RPMI8226 (cell line): Measurements from ENCODE around the gene PHLDB2.

Experiments
- DNase-seq: peaks from one replicate; pipeline ENCODE4 v3.0.0-alpha.2; 2015

Gene PHLDB2

GRCh38 chr3:111968319-111969054 is 109.4 kb downstream of the PHLDB2 start:
- no peak for DNase-seq

DNA sequence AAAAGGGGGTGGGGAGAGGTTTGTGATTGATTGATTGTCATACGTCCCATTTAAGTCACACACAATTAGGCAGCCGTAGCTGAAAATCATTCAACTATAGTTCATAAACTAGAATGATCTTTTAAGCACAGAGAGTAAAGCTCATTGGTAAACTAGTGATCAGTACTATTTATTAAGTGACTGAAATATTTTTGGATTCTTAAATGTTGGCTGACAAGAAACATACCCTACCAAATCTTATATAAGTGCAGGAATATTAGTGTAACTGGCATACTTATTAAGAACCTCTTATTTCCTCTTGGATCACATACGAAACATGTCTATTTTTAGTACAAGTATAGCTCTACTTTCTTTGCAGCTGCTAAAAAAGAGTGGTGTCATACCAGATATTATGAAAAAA is 111.3 kb downstream of the PHLDB2 start:
- DNase-seq, result no peak

GRCh38 chr3:111971533-111972130 is 112.6 kb downstream of the PHLDB2 start:
- no peak for DNase-seq

DNA sequence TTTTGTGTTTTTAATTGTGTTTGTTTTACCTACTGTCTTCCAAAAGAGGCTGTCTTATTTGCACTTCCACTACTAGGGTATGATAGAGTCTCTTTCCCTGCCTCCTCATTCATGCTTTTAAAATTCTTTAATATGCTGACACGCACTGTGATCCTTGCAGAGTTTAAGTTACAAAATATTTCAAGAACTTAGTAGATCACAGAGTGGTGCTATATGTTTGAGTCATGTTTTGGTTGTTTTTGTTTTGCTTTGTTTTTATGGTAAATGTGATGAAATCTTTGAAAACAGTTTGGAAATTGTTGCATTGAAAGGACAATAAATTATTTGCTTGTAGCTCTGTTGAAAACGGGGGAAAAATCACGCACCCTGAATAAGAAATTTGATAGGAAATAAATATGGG is 113.8 kb downstream of the PHLDB2 start:
- no peak for DNase-seq

DNA sequence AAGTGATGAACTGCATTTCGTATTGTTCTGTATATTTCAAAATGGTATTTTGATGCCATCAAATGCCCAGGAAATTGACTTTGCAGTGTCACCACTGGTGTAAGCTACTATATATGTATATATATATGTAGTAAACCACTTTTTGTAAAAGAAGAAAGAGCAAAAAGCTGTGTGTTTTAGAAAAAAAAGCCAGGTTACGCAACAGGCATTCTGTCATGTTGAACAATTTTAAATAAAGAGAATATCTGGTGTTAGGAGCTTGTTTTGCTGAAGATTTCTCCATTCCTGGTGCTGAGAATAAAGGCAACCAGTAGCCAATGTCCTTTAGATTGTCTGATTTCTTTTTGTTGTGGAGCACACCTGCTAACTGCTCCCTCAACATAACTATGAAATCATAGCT is 116.1 kb downstream of the PHLDB2 start:
- DNase-seq, result no peak

DNA sequence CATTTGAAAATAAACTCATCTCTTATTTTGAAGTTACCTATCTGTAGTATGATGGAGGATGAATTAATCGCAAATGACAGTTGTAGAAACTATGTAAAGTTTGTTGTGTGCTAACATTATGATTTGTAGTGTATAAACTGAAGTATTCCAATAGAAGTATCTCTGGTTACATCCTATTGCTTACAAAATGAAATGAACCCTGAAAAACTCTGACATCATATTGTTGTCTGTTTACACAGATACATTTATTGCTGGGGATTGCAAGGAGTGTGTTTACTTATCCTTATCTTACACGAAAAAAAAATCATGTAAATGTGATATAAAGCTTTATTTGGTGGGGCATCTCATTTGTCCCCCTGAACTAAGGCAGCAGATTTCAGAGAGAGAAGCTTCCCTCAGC is 117.2 kb downstream of the PHLDB2 start:
- no peak for DNase-seq

GRCh38 chr3:111978583-111979433 is 119.7 kb downstream of the PHLDB2 start, which contains the start of gene ABHD10:
ABHD10 (plus strand) TSS chr3:111979026; CDS start chr3:111979062, 36 bp downstream.
- peak; percentile 97 for DNase-seq

- DNase-seq, result no peak
Observed at GRCh38 chr3:111979434-111980038, 120.5 kb downstream of the PHLDB2 start.

DNA sequence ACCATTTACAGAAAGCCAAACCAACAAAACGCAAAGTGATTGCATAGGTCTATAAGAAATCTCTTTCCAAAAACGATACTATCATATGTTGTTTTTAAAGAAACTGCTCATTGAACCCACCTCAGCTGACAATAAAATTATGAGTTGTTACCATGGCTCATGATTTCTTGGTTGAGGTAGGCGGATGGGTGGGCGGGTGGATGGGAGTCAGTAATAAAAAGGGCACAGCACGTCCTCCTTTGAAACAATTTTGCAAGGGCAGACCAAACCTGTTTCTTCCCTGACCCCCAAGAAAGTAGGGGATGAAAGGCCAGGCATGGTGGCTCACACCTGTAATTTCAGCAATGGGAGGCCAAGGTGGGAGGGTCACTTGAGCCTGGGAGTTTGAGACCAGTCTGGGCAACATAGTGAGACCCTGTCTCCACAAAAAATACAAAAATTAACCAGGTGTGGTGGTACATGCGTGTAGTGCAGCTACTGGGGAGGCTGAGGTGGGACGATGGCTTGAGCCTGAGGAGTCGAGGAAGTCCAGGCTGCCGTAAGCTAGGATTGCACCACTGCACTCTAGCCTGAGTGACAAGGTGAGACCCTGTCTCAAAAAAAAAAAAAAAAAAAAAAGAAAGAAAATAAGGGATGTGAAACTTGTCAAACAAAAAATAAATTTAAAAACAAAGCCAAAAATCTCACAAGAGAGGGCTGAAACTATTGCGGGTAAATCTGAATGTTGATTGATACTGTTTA is 121.8 kb downstream of the PHLDB2 start:
- DNase-seq, result no peak

DNA sequence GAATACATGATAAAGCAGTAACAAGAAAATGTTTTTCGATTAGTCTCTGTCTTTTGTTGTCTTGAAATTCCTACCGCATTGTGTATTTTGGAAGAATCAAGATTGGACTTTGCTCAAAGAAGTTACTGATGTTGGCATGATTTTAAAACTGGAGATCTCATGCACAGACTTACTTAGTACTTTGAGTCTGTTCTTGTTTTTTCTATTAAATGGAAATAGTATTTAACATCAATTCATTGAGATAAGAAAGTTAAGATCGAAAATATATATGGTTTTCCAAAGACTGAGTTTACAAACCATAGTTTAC is 122.3 kb downstream of the PHLDB2 start:
- DNase-seq, result no peak

- no peak for DNase-seq
Observed at GRCh38 chr3:111984636-111985298, 125.7 kb downstream of the PHLDB2 start.

DNA sequence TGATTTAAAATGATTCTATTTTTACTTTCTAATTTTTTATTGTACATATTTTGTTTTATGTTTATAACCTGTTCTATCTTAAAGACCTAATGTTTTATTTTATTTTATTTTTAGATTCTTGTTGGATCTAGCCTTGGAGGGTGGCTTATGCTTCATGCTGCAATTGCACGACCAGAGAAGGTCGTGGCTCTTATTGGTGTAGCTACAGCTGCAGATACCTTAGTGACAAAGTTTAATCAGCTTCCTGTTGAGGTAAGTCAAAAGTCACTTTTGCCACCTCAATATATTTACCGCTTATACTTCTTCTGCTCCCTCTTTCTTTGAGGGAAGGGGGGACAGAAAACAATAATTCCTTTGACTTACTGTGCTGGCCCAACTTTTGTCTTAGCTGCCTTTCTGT is 127.7 kb downstream of the PHLDB2 start:
- DNase-seq, result no peak

GRCh38 chr3:111989061-111989678 is 130.1 kb downstream of the PHLDB2 start:
- peak; percentile 50 for DNase-seq

DNA sequence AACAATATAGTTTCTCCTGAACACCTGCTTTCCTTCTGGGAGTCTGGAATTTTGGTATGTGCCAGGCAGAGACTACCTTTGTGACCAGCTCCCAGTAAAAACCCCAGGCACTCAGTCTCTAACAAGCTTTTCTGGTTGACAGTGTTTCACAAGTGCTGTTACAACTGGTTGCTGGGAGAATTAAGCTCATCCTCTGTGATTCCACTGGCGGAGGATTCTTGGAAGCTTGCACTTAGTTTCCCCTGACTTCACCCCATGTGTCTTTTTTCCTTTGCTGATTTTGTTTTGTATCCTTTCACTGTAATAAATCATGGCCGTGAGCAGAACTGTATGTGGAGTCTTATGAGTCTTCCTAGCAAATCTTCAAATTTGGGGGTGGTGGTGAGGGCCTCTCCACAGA is 134.0 kb downstream of the PHLDB2 start:
- DNase-seq, result no peak

DNA sequence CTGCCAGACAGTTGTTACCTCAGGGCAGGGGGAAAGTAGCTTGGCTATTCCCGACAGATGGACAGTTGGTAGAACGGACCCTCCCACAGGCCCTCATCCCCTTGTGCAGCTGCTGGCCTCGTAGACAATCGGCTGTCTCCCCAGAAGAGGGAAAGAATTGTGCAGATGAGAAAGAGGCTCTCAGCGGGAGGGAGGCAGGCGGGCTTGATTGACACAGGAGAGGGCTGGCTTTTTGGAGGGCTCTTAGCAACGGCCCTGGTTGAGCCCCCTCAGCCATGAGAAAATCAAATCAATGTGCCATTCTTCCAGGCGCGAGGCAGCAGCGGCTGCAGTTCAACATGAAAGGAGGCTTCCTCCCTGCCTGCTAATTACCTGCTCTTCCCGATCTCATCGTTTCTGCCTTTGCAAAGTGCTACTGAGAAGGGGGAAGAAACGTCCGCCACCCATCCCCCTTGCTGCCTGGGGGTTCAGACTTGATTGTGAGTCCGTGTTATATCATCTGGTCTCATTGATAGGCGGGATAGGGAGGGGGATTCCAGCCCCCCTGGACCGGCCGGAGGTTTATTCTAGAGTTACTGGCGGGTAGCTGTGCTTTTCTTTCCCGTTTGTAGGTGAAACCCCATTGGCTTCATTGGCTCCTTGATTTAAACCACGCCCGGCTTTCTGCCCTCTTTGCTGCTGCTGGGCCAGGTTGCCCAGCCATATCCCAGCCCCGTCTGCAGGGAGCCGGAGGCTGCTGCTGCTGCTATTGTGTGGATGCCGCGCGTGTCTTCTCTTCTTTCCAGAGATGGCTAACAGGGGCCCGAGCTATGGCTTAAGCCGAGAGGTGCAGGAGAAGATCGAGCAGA is 139.8 kb downstream of the PHLDB2 start, which contains the start of gene TAGLN3:
TAGLN3 (plus strand) TSS at position 287 of the 848 bp plus-strand sequence; CDS start at position 788, 501 bp downstream.
- no peak for DNase-seq

DNA sequence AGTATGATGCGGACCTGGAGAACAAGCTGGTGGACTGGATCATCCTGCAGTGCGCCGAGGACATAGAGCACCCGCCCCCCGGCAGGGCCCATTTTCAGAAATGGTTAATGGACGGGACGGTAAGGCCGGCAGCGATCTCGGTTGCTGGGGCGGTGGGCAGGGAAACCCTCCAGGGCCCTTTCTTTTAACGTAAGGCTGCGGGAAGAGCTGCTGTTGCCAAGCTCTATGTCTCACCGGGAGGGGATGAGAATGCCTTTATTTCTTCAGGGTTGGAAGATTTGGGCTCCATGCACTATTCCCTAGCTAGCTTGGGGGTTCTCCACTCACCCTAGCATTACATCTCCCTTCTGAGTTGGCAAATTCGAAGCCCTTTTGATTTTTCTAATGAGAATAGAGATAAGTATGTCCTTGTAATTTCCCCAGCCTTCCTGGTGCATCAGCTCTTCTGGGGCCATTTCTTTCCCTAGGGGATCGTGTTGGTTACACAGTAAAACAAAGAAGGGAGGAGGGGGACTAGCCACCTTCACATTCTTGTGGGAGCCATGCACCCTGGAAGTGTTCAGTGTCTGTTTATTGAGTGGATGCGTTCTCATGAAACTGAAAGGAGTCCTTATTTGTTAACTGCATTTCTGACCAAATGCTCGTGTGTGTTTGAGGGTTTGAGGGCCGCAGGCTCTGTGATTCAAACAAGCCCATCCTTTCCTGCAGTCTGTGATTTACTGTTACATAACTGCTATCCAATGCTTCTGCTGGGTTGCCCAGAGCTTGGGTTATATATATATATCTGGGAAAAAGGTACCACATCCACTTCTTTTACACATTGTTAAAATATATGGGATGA is 140.6 kb downstream of the PHLDB2 start:
- no peak for DNase-seq

- no peak for DNase-seq
Observed at GRCh38 chr3:112000367-112000771, 141.3 kb downstream of the PHLDB2 start.

DNA sequence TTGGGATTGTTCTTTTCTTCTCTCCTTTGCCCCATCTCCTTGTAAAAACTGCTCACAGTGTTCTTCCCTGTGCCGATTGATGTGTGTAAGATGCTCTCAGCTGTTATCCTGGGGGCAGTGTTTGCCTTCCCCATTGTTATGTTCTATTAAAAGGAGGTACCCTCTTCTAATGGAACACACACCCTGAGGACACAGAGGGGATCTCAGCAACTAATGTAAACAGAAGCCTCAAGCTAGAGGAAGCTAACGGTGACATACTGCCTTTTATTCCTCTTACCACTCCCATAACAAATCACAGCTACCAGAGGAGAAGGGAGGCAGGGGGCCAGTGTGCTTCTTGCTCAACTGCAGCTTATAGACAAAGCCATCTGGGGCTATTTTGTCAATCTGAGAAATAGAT is 141.9 kb downstream of the PHLDB2 start:
- DNase-seq, result no peak

- no peak for DNase-seq
Observed at GRCh38 chr3:112001526-112001925, 142.5 kb downstream of the PHLDB2 start.
